Stimulated activated CD4-positive, alpha-beta T cell treated with anti-CD3 and anti-CD28 coated beads, Interleukin-4, amount 100 ng/mL, for 4 hours (primary cell): Measurements from ENCODE around the gene RANGRF.

Experiments
- DNase-seq, 2 experiments: peaks; one replicate each; pipeline ENCODE4 v3.0.0-alpha.2; 2020

The RANGRF gene

GRCh38 chr17:8314797-8315763 is 26.6 kb downstream of the RANGRF start:
- DNase-seq = no peak

- DNase-seq = no peak
Measured at GRCh38 chr17:8315764-8316217, 27.3 kb downstream of the RANGRF start.

GRCh38 chr17:8318010-8318935 is 29.8 kb downstream of the RANGRF start:
- no peak for DNase-seq

GRCh38 chr17:8320262-8320661 is 31.8 kb downstream of the RANGRF start:
- no peak for DNase-seq

GRCh38 chr17:8320990-8321389 is 32.5 kb downstream of the RANGRF start:
- no peak for DNase-seq

GRCh38 chr17:8322061-8322460 is 33.6 kb downstream of the RANGRF start:
- no peak for DNase-seq

GRCh38 chr17:8324132-8324531 is 35.7 kb downstream of the RANGRF start:
- no peak for DNase-seq

GRCh38 chr17:8324923-8325322 is 36.5 kb downstream of the RANGRF start:
- no peak for DNase-seq

- peak in 1 of 2 experiments; percentile 19 for DNase-seq
Measured at GRCh38 chr17:8326511-8327302, 38.2 kb downstream of the RANGRF start.

GRCh38 chr17:8327303-8327649 is 38.8 kb downstream of the RANGRF start:
- DNase-seq = no peak

GRCh38 chr17:8332128-8332527 is 43.7 kb downstream of the RANGRF start:
- DNase-seq = no peak

GRCh38 chr17:8332688-8333087 is 44.2 kb downstream of the RANGRF start:
- no peak for DNase-seq

GRCh38 chr17:8333281-8333680 is 44.8 kb downstream of the RANGRF start:
- DNase-seq = no peak

GRCh38 chr17:8337802-8338752 is 49.6 kb downstream of the RANGRF start:
- no peak for DNase-seq

GRCh38 chr17:8338753-8339140 is 50.3 kb downstream of the RANGRF start:
- DNase-seq = no peak

GRCh38 chr17:8339540-8339939 is 51.1 kb downstream of the RANGRF start, which contains the start of gene ODF4:
ODF4 (plus strand) TSS chr17:8339840; CDS start chr17:8340052, 212 bp downstream.
- DNase-seq = no peak
